Activated naive CD4-positive, alpha-beta T cell treated with Interleukin-2 at 50 U/mL for 16 hours (primary cell): ENCODE data around the gene LBX2.

Source experiments
- DNase-seq: peaks from one replicate; pipeline ENCODE4 v3.0.0-alpha.2; 2020

LBX2 gene

DNA sequence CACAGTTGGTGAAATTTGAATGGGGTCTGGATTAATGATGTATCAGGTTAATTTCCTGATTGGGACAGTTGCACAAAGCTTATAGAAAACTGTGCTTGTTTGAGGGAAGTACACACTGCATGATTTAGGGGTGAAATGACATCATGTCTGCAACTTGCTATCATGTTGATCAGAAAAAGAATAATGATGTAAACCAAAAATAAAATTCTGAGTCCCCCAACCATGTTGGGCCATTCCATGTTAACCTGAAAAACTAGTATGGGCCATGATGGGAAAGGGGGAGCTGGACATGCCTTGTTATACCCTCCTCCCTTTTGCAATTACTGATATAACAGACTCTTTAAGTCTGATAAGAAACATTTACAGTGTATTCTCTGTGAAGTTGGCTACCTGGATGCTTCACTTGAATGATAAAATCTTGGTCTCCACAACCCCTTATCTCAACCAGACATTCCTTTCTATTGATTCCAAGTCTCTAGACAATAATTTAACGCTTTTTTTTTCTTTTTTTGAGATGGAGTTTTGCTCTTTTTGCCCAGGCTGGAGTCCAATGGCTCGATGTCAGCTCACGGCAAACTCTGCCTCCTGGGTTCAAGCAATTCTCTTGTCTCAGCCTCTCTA lies 48.7 kb downstream of the LBX2 start:
- no peak for DNase-seq

DNA sequence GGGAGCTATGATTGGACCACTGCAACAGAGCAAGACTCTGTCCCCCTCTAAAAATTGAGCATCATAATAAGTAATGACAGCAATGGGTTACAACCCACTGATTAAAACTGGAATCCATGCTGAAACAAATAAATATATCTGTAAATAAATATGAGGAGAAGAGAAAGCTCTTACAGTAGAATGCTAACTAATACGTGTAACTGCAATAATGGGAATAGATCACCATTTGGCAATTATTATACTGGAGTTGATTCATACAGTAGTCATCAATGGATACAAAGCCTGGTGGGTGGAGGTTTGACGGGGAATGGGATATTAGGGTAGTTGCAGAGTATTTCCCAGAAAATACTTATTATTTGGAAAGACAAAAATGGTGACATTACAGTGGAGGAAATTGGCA lies 50.6 kb downstream of the LBX2 start:
- no peak for DNase-seq
